GM12864 (cell line): Measurements from ENCODE around the gene ESPNL.

Experiments used
- DNase-seq: peaks from one replicate; pipeline ENCODE4 v3.0.0-alpha.2; 2011; ENCODE audit warnings: low read depth
- H3K4me3 ChIP-seq: 2 replicates; pipeline ENCODE4 v1.5.1; 2011; ENCODE audit warnings: mild to moderate bottlenecking, low read depth, low read length, control low read depth
- TF ChIP-seq, protein P1 (sequence below): IDR thresholded peaks from 2 replicates; pipeline ENCODE4 v1.5.1; 2011; ENCODE audit warnings: low read depth, mild to moderate bottlenecking, moderate library complexity, low read length, control low read depth, inconsistent platforms; ENCODE audit errors: missing control alignments

The ESPNL gene

GRCh38 chr2:238087211-238087610 is 12.9 kb upstream of the ESPNL start:
- DNase-seq, result no peak
- no peak overlapping the region for H3K4me3 ChIP-seq

DNA sequence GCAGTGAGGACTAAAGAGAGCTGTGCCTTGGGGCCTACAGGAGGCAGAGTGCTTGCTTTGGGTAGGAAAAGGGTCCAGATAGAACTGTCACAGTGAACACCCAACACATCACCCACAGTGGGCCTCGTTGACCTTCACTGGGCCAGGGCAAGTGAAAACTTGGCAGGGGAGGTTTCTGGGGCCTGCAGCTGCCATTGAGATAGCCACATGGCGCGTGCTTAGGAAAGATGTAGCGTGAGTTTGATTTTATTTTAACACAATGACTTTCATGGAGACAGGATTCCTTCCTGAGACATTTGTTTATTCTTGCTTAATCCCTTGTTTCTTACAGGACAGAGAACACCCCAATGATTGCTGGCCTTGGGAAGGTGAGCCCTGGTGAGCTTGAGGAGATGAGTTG is 9.3 kb upstream of the ESPNL start:
- DNase-seq, result no peak
- TF ChIP-seq, protein P1, sequence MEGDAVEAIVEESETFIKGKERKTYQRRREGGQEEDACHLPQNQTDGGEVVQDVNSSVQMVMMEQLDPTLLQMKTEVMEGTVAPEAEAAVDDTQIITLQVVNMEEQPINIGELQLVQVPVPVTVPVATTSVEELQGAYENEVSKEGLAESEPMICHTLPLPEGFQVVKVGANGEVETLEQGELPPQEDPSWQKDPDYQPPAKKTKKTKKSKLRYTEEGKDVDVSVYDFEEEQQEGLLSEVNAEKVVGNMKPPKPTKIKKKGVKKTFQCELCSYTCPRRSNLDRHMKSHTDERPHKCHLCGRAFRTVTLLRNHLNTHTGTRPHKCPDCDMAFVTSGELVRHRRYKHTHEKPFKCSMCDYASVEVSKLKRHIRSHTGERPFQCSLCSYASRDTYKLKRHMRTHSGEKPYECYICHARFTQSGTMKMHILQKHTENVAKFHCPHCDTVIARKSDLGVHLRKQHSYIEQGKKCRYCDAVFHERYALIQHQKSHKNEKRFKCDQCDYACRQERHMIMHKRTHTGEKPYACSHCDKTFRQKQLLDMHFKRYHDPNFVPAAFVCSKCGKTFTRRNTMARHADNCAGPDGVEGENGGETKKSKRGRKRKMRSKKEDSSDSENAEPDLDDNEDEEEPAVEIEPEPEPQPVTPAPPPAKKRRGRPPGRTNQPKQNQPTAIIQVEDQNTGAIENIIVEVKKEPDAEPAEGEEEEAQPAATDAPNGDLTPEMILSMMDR, result no peak

More at GRCh38 chr2:238087211-238087610, 12.9 kb upstream of the ESPNL start:
- TF ChIP-seq, protein P1, result no peak

DNA sequence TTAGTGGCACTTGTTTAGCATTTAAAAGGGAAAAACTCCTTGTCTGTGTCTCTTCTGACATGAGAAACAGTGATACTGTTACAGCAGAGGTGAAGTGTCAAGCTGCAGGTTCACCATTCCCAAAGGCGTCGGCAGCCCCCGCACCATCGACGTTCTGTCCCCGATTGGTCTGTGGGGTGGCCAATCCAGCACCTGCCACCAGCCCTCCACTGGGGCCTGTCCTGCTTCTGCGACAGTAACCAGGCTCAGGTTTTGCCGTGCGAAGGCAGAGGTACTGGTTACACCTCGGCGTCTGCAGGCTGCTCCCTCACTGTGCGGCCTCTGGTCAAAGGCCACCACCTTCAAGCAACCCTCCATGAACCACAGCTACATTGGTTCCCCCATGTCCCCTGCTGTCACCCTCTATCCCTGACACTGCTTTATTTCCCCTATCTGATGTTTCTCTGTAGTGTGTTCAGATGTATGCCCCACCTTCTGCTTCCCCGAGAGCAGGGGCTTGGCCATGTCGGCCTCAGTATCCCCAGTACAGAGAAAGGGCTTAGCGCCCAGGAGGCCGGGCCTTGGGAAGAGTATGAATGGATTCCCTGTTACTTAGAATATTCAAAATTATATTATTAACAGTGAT is 8.6 kb upstream of the ESPNL start:
- H3K4me3 ChIP-seq, result no peak overlapping the region
- no peak for DNase-seq
- TF ChIP-seq, protein P1, result no peak

More for the DNA sequence above, 9.3 kb upstream of the ESPNL start:
- no peak overlapping the region for H3K4me3 ChIP-seq

GRCh38 chr2:238092486-238093035 is 7.6 kb upstream of the ESPNL start:
- DNase-seq, result no peak
- TF ChIP-seq, protein P1, result no peak
- H3K4me3 ChIP-seq, result no peak overlapping the region

- H3K4me3 ChIP-seq, result no peak overlapping the region
- TF ChIP-seq, protein P1, result no peak
- DNase-seq, result no peak
Measured at GRCh38 chr2:238093181-238094140, 6.7 kb upstream of the ESPNL start.

DNA sequence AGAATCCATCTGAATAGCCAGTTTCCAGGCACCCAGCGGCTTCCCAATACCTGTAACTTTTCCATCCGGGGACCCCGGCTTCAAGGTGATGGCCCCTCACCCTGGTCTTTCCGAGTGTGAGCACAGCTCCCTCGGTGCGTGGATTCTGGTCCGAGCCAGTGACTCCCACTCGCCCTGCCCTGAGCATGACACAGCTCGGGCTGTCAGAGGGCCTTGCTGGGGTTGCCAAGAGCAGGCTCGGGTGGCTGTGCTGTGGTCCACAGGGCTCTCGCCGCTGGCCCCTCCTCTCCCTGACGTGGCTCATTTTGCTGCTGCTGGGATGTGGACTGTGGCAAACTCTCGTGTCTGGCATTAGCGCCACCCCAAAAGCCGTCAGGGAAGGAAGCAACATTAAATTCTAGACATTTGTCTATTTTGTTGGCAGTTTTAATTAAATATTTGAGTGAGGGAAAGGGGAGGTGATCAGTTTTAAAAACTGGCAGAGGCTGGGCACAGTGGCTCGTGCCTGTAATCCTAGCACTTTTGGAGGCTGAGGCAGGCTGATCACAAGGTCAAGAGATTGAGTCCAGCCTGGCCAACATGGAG is 5.6 kb upstream of the ESPNL start:
- DNase-seq, result no peak
- TF ChIP-seq, protein P1, result no peak
- no peak overlapping the region for H3K4me3 ChIP-seq
